A549 (cell line): ENCODE results near the gene ATP1A4. TPM values are rescaled to one million over a fixed set of nuclear protein-coding genes. Genes with fewer than 3 reads are reported as not detected.

Experiments
- ATAC-seq, 2 experiments: fragments of 200-7000 bp in 1 of 2; fragments of >200 bp in 1 of 2; cut with Nextera tagmentation in 1 of 2; cut with Tn5 transposase in 1 of 2; 3 replicates each; pipeline versions ENCODE4 v1.8.0 to v1.9.1; 2018 to 2020; ENCODE audit warnings: mild to moderate bottlenecking in 1 of 2, moderate library complexity in 1 of 2
- CTCF ChIA-PET: fragments of 300-600 bp; sonication (Branson Sonifier 250); formaldehyde crosslinking; extraction: SDS; loops from one replicate; lab custom pipeline; 2021; ENCODE audit warnings: antibody characterized with exemption, inconsistent platforms; lab: Yijun Ruan, JAX
- POLR2A ChIA-PET: fragments of 350-600 bp; formaldehyde crosslinking; extraction: SDS; loops from one replicate; lab custom pipeline; 2021; ENCODE audit warnings: antibody characterized with exemption, inconsistent platforms; lab: Yijun Ruan, JAX
- DNase-seq, 2 experiments: peaks; one replicate each; pipeline versions ENCODE4 v3.0.0 to v3.0.0-alpha.2; 2011 to 2016; ENCODE audit warnings: low read depth in 1 of 2, low spot score in 1 of 2
- FAIRE-seq: peaks from 2 replicates; lab custom pipeline; 2011; peaks lifted over from hg19 to GRCh38; lab: Jason Lieb, UNC
- H3K27ac ChIP-seq, 2 experiments: fragments of >200 bp; sonication (Bioruptor Twin); formaldehyde crosslinking; 3 replicates each; pipeline ENCODE4 v1.5.1; 2016 to 2017
- H3K4me1 ChIP-seq: fragments of >200 bp; sonication (Bioruptor Twin); formaldehyde crosslinking; 3 replicates; pipeline ENCODE4 v1.6.1; 2016
- H3K4me2 ChIP-seq: fragments of >200 bp; sonication (Bioruptor Twin); formaldehyde crosslinking; 3 replicates; pipeline ENCODE4 v1.6.1; 2016
- H3K4me3 ChIP-seq: fragments of >200 bp; sonication (Bioruptor Twin); formaldehyde crosslinking; 3 replicates; pipeline ENCODE4 v1.5.1; 2016
- H3K9me3 ChIP-seq: fragments of >200 bp; sonication (Bioruptor Twin); formaldehyde crosslinking; 3 replicates; pipeline ENCODE4 v1.6.1; 2016
- ATOH8 ChIP-seq: fragments of 250-450 bp; sonication (Bioruptor Pico); IDR thresholded peaks from 2 replicates; pipeline ENCODE4 v1.5.0; 2020; ENCODE audit warnings: low read depth, mild to moderate bottlenecking, moderate library complexity
- CBX2 ChIP-seq: fragments of 200-600 bp; sonication (generic); IDR thresholded peaks from 2 replicates; pipeline ENCODE4 v1.6.1; 2016; ENCODE audit warnings: low read depth, mild to moderate bottlenecking, borderline replicate concordance
- CBX8 ChIP-seq: fragments of 200-600 bp; sonication (generic); IDR thresholded peaks from 2 replicates; pipeline ENCODE4 v1.6.1; 2016
- CHD2 ChIP-seq: fragments of 150-350 bp; IDR thresholded peaks from 2 replicates; pipeline ENCODE4 v1.6.1; 2014; ENCODE audit warnings: low read length; ENCODE audit not compliant: partially characterized antibody
- CTCF ChIP-seq: fragments of >200 bp; sonication (Bioruptor Twin); formaldehyde crosslinking; IDR thresholded peaks from 3 replicates; pipeline ENCODE4 v1.5.1; 2016
- E2F6 ChIP-seq: IDR thresholded peaks from 2 replicates; pipeline ENCODE4 v1.6.1; 2012; ENCODE audit warnings: low read depth, borderline replicate concordance
- ESRRA ChIP-seq: fragments of 150-350 bp; IDR thresholded peaks from 2 replicates; pipeline ENCODE4 v1.6.1; 2014; ENCODE audit warnings: mild to moderate bottlenecking, low read length, borderline replicate concordance
- HDAC2 ChIP-seq: fragments of 200-600 bp; sonication (generic); IDR thresholded peaks from 2 replicates; pipeline ENCODE4 v1.6.1; 2016
- HEYL ChIP-seq: fragments of 250-450 bp; sonication (Bioruptor Pico); IDR thresholded peaks from 2 replicates; pipeline ENCODE4 v1.8.0; 2021; ENCODE audit warnings: mild to moderate bottlenecking, moderate library complexity
- HMGXB4 ChIP-seq: fragments of 250-450 bp; sonication (Bioruptor Pico); IDR thresholded peaks from 2 replicates; pipeline ENCODE4 v1.5.0; 2021; ENCODE audit warnings: mild to moderate bottlenecking, moderate library complexity, borderline replicate concordance
- HOXB13 ChIP-seq: fragments of 250-450 bp; sonication (Bioruptor Pico); IDR thresholded peaks from 2 replicates; pipeline ENCODE4 v1.5.0; 2020; ENCODE audit warnings: low read depth, mild to moderate bottlenecking, moderate library complexity
- HOXB5 ChIP-seq: fragments of 250-450 bp; sonication (Bioruptor Pico); IDR thresholded peaks from 2 replicates; pipeline ENCODE4 v1.5.0; 2020; ENCODE audit warnings: mild to moderate bottlenecking, moderate library complexity
- JUN ChIP-seq, 2 experiments: fragments of >200 bp; sonication (Bioruptor Twin); formaldehyde crosslinking; IDR thresholded peaks; 2 replicates in 1 of 2; 3 replicates in 1 of 2; pipeline ENCODE4 v1.6.1; 2016 to 2017
- KDM1A ChIP-seq: fragments of 200-600 bp; sonication (generic); IDR thresholded peaks from 2 replicates; pipeline ENCODE4 v1.6.1; 2016; ENCODE audit warnings: low read depth, mild to moderate bottlenecking
- MAZ ChIP-seq: fragments of 150-350 bp; IDR thresholded peaks from 2 replicates; pipeline ENCODE4 v1.6.1; 2014; ENCODE audit warnings: antibody characterized with exemption, low read depth, low read length, borderline replicate concordance
- NFE2L2 ChIP-seq: fragments of 150-350 bp; conservative IDR thresholded peaks from 2 replicates; pipeline ENCODE4 v1.6.1; 2014; ENCODE audit warnings: low read length
- POLR2A ChIP-seq: IDR thresholded peaks from 2 replicates; pipeline ENCODE4 v1.6.1; 2012; ENCODE audit warnings: mild to moderate bottlenecking, low read length
- POLR2AphosphoS2 ChIP-seq: conservative IDR thresholded peaks from 2 replicates; pipeline ENCODE4 v1.6.1; 2012; ENCODE audit warnings: low read length, improper control_type of control experiment, inconsistent platforms
- RAD21 ChIP-seq, 2 experiments: fragments of >200 bp in 1 of 2; sonication (Bioruptor Twin) in 1 of 2; formaldehyde crosslinking in 1 of 2; IDR thresholded peaks in 1 of 2; conservative IDR thresholded peaks in 1 of 2; 2 replicates in 1 of 2; 3 replicates in 1 of 2; pipeline ENCODE4 v1.6.1; 2012 to 2018; ENCODE audit warnings: inconsistent platforms in 1 of 2
- USF2 ChIP-seq: fragments of 450-650 bp; IDR thresholded peaks from 2 replicates; pipeline ENCODE4 v1.6.1; 2014; ENCODE audit warnings: antibody characterized with exemption
- ZFP36 ChIP-seq: fragments of 450-650 bp; IDR thresholded peaks from 2 replicates; pipeline ENCODE4 v1.6.1; 2014; ENCODE audit warnings: borderline replicate concordance; ENCODE audit not compliant: partially characterized antibody
- ZNF302 ChIP-seq: fragments of 250-450 bp; sonication (Bioruptor Pico); IDR thresholded peaks from 2 replicates; pipeline ENCODE4 v1.9.0; 2021; ENCODE audit warnings: inconsistent platforms, mild to moderate bottlenecking, moderate library complexity
- WGBS: methylation state at CpG from one replicate; pipeline ENCODE4 v1.1.6; 2017; ENCODE audit errors: missing lambda C conversion rate; 5-methylcytosine and 5-hydroxymethylcytosine counted together
- polyA plus RNA-seq, 4 experiments: library from polyadenylated mRNA; depleted of rRNA in 3 of 4; stranded (reverse); fragments of >200 nt; fragmentation: RNase III in 1 of 4; extraction: RNeasy Plus Mini Kit Qiagen cat#74134 plus additional on column Dnase treatment in 1 of 4; gene quantifications; 2 replicates in 3 of 4; 3 replicates in 1 of 4; pipeline ENCODE4 v1.2.3, GENCODE V29; 2011 to 2017

Gene ATP1A4
- polyA plus RNA-seq, 2 of the 4 experiments (the other 2 are of a cell fraction) = not detected

GRCh38 chr1:160148121-160148520, 3.3 kb upstream of the ATP1A4 start:
- Histone ChIP-seq H3K4me1 (peaks cover 11% of the 10 kb centered on the region; the same call in 2 of the 3 replicates), H3K27ac (peak overlapping the region in 1 of 2 experiments; percentile 12; a peak in 1 of 6 replicates), H3K4me2 (no peak overlapping the region), H3K9me3 (no peaks in the 10 kb centered on the region), H3K4me3 (no peak overlapping the region)
- 91% methylated on average over 3 of the region's 3 CpGs for WGBS
- POLR2A ChIA-PET = no interaction called here
- CTCF ChIA-PET = interaction anchor here (0.6 to 2.4 kb wide), 8 partner anchors 11 to 72 kb away, joined by 3 to 10 read pairs (median 7); no protein-coding TSS in a partner anchor
- TF ChIP-seq POLR2A = no peak
- no peak for TF ChIP-seq E2F6
- TF ChIP-seq HDAC2 = no peak
- TF ChIP-seq CTCF = no peak
- TF ChIP-seq CHD2 = no peak
- no peak for TF ChIP-seq POLR2AphosphoS2
- TF ChIP-seq MAZ = no peak
- TF ChIP-seq ATOH8 (CRISPR knock-in tag) = no peak
- no peak for TF ChIP-seq HMGXB4 (CRISPR knock-in tag)
- FAIRE-seq (no peak), DNase-seq (no peak), ATAC-seq (no peak)

GRCh38 chr1:160149233-160149632, 2.2 kb upstream of the ATP1A4 start:
- Histone ChIP-seq H3K9me3 (no peaks in the 10 kb centered on the region), H3K4me3 (no peak overlapping the region), H3K4me2 (peak overlapping the region; percentile 31; the same call in 2 of the 3 replicates), H3K27ac (peak overlapping the region; percentile 19 to 50; a peak in 3 of 6 replicates), H3K4me1 (peaks cover 11% of the 10 kb centered on the region; the same call in 2 of the 3 replicates)
- POLR2A ChIA-PET = no interaction called here
- TF ChIP-seq ATOH8 (CRISPR knock-in tag) = no peak
- no peak for TF ChIP-seq JUN (IDR thresholded peaks at IDR 0.05)
- no peak for TF ChIP-seq HOXB13 (CRISPR knock-in tag)
- TF ChIP-seq ZNF302 (CRISPR knock-in tag) = no peak
- no peak for TF ChIP-seq CBX8
- no peak for TF ChIP-seq HOXB5 (CRISPR knock-in tag)
- no peak for TF ChIP-seq NFE2L2
- no peak for TF ChIP-seq KDM1A
- ATAC-seq (no peak), DNase-seq (no peak), FAIRE-seq (no peak)
- CTCF ChIA-PET = interaction anchor here (1.3 to 2.4 kb wide), 4 partner anchors 10 to 48 kb away, joined by 3 to 10 read pairs (median 6); no protein-coding TSS in a partner anchor

- no peak for ATAC-seq
- peak overlapping the region; percentile 19 to 50; a peak in 3 of 6 replicates for H3K27ac ChIP-seq
- no peak for FAIRE-seq
- H3K4me2 ChIP-seq = peak overlapping the region; percentile 31; the same call in 2 of the 3 replicates
- no peak overlapping the region for H3K4me3 ChIP-seq
- H3K4me1 ChIP-seq = peaks cover 11% of the 10 kb centered on the region; the same call in 2 of the 3 replicates
- no peaks in the 10 kb centered on the region for H3K9me3 ChIP-seq
- CTCF ChIA-PET = interaction anchor here (1.3 to 2.2 kb wide), 4 partner anchors 9 to 43 kb away, joined by 3 to 10 read pairs (median 4); no protein-coding TSS in a partner anchor
- 66% methylated on average over 2 of the region's 2 CpGs for WGBS
- POLR2A ChIA-PET = no interaction called here
- no peak for DNase-seq
- no peak for TF ChIP-seq HOXB13 (CRISPR knock-in tag)
- no peak for TF ChIP-seq CBX2
- no peak for TF ChIP-seq HEYL (CRISPR knock-in tag)
- no peak for TF ChIP-seq CHD2
- no peak for TF ChIP-seq RAD21 (conservative IDR thresholded peaks at IDR 0.05 in 1 of 2, IDR thresholded peaks at IDR 0.05 in 1 of 2)
- TF ChIP-seq USF2 = no peak
- no peak for TF ChIP-seq ESRRA
- no peak for TF ChIP-seq ATOH8 (CRISPR knock-in tag)
- no peak for TF ChIP-seq CTCF
- TF ChIP-seq ZFP36 = no peak
Measured at GRCh38 chr1:160149716-160150115, 1.7 kb upstream of the ATP1A4 start.
